Stimulated activated CD4-positive, alpha-beta T cell treated with anti-CD3 and anti-CD28 coated beads, Interleukin-1b, Interleukin-23, amount 100 ng/mL, for 1 hour (primary cell): ENCODE data around the gene PPIL3.
"Not testable (repeated sequence)": the region's sequence is repeated elsewhere in the genome, so short reads cannot be mapped to it uniquely, and the experiment has no call there.

Source experiments
- DNase-seq, 2 donors: peaks; one replicate each; pipeline ENCODE4 v3.0.0-alpha.2; 2020; ENCODE audit warnings: low read depth in 2 of 2

PPIL3 gene

GRCh38 chr2:200888704-200889625 lies at the start of gene PPIL3, which contains the start of gene NIF3L1:
PPIL3 (minus strand) TSS chr2:200889077; CDS start chr2:200887615, 1,462 bp downstream.
NIF3L1 (plus strand) TSS chr2:200889371; CDS start chr2:200891944, 2,573 bp downstream.
- DNase-seq: peak; percentile 86 to 89

DNA sequence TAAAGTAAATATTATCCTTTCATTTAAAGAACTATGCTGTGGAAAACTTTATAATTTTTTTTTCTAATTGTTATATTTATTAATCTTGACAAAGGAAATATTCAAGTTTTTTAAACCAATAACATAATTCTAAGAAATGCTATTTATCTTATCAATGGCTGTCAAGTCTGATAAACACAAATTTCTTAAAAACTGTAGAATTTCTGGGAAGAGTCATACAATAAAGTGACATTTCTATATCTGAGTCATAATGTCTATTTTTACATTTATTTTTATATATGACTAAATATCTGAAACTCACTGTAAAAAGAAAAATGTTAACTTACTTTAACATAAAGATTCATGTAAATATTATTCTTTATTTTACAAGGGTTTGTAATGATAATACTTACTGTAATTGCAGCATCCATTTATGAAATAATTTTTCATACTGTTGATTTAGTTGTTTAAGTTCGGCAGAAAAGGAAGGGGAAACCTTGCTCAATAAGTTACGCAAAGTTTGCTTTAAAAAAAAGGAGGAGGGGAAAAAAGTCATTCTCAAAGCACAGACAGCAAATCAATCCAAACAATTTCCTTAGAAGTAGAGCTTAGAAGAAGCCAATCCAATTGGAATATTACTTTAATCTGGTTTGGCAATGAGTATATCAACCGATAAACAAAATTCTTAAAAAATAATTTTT lies 42.2 kb upstream of the PPIL3 start:
- no peak for DNase-seq

- DNase-seq: no peak
These were observed 40.7 kb upstream of the PPIL3 start for GRCh38 chr2:200929334-200930249.

DNA sequence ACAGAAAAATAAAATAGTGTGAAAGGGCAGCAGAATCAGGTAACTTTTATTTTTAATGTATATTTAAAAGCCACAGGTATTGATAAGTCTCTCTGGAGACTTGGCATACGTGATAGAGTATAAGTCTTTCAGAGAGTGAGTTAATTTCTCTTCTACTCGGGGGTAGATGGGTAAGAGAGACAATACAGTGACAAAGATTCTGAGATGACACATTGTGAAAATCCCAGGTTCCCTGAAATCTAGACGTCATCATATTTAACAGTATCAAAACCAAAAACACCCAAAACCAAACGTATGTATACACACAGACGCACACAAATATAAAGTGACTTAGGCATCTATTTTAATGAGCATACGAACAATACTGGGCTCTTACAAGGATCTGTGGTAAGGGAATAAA lies 33.6 kb upstream of the PPIL3 start:
- no peak for DNase-seq

- DNase-seq: no peak
These were observed 24.8 kb upstream of the PPIL3 start for GRCh38 chr2:200913654-200914053.

DNA sequence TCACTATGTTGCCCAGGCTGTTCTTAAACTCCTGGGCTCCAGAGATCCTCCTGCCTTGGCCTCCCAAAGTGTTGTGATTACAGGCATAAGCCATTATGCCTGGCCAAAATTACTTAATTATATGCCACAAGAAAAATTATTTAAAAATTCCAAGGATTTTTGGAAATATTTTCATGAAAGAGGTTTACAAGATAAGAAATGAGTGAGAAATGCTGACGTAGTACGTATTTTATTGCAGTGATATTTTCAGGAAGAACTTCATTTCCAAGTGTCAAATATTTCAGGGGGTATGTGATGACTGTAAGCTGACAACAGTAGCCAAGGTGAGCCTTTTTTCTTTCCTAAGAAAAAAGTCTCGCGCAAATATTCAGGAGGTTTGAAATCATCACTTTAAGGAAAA lies 21.1 kb upstream of the PPIL3 start:
- DNase-seq: no peak

DNA sequence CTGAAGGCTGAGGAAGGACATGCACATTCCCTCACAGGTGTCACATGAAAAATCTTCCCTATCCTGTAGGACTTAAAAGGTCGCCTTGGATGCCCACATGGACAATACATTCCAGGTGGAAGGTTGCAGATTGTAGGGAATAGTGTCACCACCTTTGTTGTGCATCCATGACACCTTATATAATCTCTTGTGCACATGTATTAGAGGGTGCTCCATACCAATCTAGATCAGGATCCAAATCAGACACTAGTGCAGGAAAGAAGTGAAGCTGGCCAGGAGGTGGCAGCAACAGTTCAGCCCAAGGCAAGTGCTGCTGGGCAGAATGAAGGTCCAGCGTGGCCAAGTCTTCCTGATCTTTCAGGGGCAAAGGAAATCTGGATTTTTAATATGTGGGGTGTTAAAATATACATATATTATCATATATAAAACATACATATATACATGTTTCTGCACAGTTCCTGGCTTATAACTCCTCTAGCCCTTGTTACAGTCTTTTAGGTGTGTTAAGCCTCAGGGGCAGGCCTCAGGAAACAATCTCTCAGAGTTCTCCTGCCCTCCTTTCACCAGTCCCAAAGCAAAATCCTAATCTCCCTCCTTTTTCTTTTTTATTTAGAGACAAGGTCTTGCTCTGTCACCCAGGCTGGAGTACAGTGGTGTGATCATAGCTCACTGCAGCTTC lies 16.9 kb upstream of the PPIL3 start:
- DNase-seq: peak in 1 of 2 donors; percentile 10

GRCh38 chr2:200901459-200902072 lies 12.7 kb upstream of the PPIL3 start:
- DNase-seq: peak; percentile 33 to 44

- DNase-seq: no peak
These were observed 10.6 kb upstream of the PPIL3 start for GRCh38 chr2:200899482-200899881.

DNA sequence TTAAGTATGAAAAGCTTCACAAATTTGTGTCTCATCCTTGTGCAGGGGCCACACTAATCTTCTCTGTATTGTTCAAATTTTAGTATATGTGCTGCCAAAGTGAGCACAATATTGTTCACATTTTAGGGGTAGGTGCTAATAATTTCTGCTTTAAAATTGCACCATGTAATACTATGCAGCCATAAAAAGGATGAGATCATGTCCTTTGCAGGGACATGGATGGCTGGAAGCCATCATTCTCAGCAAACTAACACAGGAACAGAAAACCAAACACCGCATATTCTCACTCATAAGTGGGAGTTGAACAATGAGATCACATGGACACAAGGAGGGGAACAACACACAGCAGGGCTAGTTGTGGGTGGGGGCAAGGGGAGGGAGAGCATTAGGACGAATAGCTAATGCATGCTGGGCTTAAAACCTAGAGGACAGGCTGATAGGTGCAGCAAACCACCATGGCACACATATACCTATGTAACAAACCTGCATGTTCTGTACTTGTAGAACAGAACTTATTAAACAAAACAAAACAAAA lies 7.1 kb downstream of the PPIL3 start:
- not testable (repeated sequence) for DNase-seq

- no peak for DNase-seq
These were observed 10.5 kb downstream of the PPIL3 start for GRCh38 chr2:200878289-200878880.

- DNase-seq: no peak
These were observed 11.4 kb downstream of the PPIL3 start for GRCh38 chr2:200877443-200877842.

DNA sequence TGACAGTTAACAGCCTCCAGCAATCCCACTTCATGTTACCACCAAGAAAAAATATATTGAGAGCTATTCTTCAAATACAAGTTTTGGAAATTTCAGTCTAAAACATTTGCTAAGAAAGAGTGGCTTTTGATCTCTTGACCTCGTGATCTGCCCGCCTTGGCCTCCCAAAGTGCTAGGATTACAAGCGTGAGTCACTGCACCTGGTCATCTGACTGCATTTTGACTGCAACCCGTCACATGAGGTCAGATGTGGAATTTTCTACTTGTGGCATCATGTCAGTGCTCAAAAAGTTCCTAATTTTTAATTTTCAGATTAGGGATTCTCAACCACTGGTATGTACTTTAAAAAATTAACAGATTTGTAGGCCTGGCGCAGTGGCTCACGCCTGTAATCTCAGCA lies 15.3 kb downstream of the PPIL3 start:
- no peak for DNase-seq

- DNase-seq: no peak
These were observed 17.7 kb downstream of the PPIL3 start for GRCh38 chr2:200871151-200871550.

GRCh38 chr2:200869014-200869413 lies 19.9 kb downstream of the PPIL3 start:
- DNase-seq: no peak

DNA sequence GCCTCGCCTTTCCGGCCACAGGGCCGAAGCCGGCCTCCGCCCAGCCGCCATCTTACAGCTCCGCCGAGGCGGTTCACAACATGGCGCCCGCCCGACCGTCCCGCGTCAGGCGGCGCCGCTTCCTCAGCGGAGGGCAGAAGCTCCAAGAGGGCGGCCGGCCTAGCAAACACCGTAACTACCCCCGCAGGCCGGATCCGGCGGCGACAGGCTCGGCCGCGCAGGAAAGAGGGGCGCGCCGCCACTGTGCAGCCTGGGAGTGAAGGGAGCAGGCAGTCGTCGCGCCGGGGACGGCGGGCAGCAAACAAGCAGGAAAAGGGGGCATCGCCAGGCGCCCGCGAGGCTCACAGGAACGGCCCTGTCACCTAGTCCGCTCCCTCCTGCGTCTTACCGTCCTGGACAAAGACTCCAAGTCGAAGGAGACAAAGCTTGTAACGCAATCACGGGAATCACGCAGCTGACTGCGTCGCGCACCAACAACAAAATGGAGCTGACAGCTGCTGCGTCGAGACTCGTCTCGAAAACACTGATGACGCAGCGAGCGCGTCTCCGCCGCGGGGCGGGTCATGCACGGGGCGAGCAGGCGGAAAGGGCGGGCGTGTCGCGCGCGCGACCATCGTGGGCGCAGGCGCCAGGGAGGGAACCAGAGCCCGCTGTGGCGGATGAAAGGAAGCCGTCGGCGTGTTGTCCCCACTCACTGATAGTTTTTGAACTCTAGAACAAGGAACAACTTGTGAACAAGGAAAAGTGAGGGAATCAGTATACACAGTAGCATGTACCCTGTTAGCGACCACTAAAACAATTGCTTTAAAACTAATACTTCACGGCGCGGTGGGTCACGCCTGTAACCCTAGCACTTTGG lies 24.5 kb downstream of the PPIL3 start, which contains the start of gene CLK1:
TSS of gene CLK1 (minus strand) at position 483 of the 859 bp plus-strand sequence. CDS start 2,796 bp downstream, outside the sequence.
- DNase-seq: peak; percentile 85 to 91

DNA sequence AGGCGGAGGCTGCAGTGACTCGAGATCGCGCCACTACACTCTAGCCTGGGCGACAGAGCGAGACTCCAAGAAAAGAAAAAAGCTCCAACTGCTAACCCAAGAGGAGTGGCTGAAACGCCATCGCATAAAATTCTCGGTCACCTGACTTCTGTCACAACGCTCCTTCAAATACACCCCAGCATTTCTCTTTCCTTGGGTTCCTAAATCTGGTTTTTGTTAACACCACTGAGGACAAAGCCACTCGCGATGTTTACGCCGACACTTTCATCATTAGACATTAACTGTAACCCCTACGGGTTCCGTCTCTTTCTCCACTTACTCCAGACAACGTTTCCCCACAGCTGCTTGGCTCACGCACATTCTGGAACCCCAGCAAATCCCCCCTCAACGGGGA lies 25.1 kb downstream of the PPIL3 start:
- no peak for DNase-seq

DNA sequence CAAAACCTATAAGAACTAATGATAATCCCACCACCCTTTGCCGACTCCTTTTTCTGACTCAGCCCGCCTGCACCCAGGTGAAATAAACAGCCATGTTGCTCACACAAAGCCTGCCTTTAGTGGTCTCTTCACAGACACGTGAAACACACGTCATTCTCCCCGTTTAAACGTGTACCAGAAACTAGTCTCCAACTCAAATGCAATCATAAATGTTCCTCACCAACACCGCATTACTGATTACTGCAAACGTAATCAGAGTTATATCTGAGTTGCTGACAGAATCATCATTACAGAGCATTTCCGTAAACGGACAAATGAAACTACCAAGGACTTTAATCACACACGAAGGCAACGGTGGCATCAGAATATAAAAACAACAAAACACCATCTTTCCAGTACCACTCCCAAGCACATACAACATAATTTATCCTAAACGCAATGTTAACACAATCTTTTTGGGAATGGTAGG lies 26.3 kb downstream of the PPIL3 start:
- DNase-seq: peak in 1 of 2 donors; percentile 10
